ENCODE measurements around the gene TP53I11.

DNA sequence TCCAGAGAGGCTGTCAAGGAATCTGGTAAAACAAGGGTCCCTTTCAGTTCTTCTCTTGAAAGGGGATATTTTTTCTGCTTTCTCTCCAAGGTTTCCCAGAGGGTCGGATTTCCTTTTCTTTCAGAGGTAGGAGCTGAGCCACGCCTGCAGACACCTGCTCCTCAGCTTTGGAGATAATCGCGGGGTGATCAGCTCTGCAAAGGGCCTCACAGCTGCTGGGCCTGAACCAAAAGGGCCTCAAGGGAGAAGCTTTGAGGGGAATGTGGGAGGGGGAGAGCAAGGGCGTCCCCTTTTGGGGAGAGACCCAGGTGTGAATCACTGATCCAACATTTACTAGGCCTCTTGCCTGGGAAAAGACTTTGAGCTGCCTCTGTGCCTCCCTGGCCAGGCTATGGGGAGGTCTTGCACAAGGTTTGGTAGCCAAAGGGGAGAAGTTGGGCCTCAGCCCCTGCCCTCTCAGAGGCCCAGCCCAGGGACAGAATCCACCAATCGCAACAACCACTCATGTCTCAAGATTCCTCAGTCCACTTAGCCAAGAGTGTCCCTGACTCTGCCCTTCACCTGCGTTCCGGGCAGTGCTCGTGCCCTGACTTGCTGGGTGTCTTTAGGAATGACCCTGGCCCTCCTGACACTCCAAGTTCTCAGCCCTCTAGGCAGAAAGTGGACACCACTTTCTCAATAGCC lies 14.0 kb upstream of the TP53I11 start:
- TF ChIP-seq, protein P1, sequence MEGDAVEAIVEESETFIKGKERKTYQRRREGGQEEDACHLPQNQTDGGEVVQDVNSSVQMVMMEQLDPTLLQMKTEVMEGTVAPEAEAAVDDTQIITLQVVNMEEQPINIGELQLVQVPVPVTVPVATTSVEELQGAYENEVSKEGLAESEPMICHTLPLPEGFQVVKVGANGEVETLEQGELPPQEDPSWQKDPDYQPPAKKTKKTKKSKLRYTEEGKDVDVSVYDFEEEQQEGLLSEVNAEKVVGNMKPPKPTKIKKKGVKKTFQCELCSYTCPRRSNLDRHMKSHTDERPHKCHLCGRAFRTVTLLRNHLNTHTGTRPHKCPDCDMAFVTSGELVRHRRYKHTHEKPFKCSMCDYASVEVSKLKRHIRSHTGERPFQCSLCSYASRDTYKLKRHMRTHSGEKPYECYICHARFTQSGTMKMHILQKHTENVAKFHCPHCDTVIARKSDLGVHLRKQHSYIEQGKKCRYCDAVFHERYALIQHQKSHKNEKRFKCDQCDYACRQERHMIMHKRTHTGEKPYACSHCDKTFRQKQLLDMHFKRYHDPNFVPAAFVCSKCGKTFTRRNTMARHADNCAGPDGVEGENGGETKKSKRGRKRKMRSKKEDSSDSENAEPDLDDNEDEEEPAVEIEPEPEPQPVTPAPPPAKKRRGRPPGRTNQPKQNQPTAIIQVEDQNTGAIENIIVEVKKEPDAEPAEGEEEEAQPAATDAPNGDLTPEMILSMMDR (IDR thresholded peaks at IDR 0.05; ENCODE audit: extremely low read depth in 1 of 2, insufficient read depth in 1 of 2, low read depth in 1 of 2, low read length in 2 of 2): no peak
- TF ChIP-seq POLR2A (IDR thresholded peaks at IDR 0.05; ENCODE audit: low read depth, low read length) (no peak), JUN (IDR thresholded peaks at IDR 0.05; ENCODE audit: borderline replicate concordance, insufficient read depth, insufficient read length, low read depth) (no peak), EZH2 (IDR thresholded peaks at IDR 0.05; ENCODE audit: borderline replicate concordance, low read depth, low read length, severe bottlenecking) (no peak)

Measured in endothelial cell of umbilical vein (primary cell).